Peyer's patch (tissue), 4 donors: ENCODE results near the gene SH3RF1.

Experiments
- POLR2A ChIP-seq, 2 donors: fragments of 450-650 bp; IDR thresholded peaks; one replicate each; pipeline ENCODE4 v1.5.1; 2017; ENCODE audit warnings: antibody characterized with exemption in 2 of 2, mild to moderate bottlenecking in 2 of 2, moderate library complexity in 2 of 2
- TF ChIP-seq, protein P1 (sequence below), 6 experiments: fragments of 450-650 bp in 4 of 6; fragments of 200-600 bp in 2 of 6; sonication (generic) in 1 of 6; IDR thresholded peaks; one replicate each; pipeline ENCODE4 v1.5.1; 2017 to 2019; ENCODE audit warnings: antibody characterized with exemption in 6 of 6, mild to moderate bottlenecking in 3 of 6, moderate library complexity in 1 of 6

GRCh38 chr4:169309326-169309967, 38.7 kb upstream of the SH3RF1 start:
- TF ChIP-seq, protein P1, sequence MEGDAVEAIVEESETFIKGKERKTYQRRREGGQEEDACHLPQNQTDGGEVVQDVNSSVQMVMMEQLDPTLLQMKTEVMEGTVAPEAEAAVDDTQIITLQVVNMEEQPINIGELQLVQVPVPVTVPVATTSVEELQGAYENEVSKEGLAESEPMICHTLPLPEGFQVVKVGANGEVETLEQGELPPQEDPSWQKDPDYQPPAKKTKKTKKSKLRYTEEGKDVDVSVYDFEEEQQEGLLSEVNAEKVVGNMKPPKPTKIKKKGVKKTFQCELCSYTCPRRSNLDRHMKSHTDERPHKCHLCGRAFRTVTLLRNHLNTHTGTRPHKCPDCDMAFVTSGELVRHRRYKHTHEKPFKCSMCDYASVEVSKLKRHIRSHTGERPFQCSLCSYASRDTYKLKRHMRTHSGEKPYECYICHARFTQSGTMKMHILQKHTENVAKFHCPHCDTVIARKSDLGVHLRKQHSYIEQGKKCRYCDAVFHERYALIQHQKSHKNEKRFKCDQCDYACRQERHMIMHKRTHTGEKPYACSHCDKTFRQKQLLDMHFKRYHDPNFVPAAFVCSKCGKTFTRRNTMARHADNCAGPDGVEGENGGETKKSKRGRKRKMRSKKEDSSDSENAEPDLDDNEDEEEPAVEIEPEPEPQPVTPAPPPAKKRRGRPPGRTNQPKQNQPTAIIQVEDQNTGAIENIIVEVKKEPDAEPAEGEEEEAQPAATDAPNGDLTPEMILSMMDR (IDR thresholded peaks at IDR 0.05): no peak
- TF ChIP-seq POLR2A (IDR thresholded peaks at IDR 0.05): no peak
